Calu3 (cell line): ENCODE results near the gene NPBWR2. TPM values are rescaled to one million over a fixed set of nuclear protein-coding genes. Genes with fewer than 3 reads are reported as not detected.

Experiments used
- BruUV-seq: library from RNA; stranded (reverse); fragments of 400-500 nt; replicated peaks from 2 replicates; lab custom pipeline; 2021; lab: Mats Ljungman, UMichigan
- CTCF ChIA-PET: fragments of 300-600 bp; sonication (Branson Sonifier 250); formaldehyde crosslinking; loops from one replicate; lab custom pipeline; 2022; ENCODE audit warnings: antibody characterized with exemption; lab: Charles Lee
- DNase-seq: peaks from one replicate; pipeline ENCODE4 v3.0.0; 2022
- H3K27ac Mint-ChIP-seq: one replicate; pipeline ENCODE4 v1.8.0; 2022; ENCODE audit warnings: mixed read lengths; ENCODE audit not compliant: unreplicated experiment
- H3K27me3 Mint-ChIP-seq: one replicate; pipeline ENCODE4 v1.8.0; 2022; ENCODE audit warnings: mixed read lengths; ENCODE audit not compliant: unreplicated experiment
- H3K36me3 Mint-ChIP-seq: one replicate; pipeline ENCODE4 v1.8.0; 2022; ENCODE audit warnings: mild to moderate bottlenecking, moderate library complexity, mixed read lengths; ENCODE audit not compliant: insufficient read depth, unreplicated experiment
- H3K4me1 Mint-ChIP-seq: one replicate; pipeline ENCODE4 v1.8.0; 2022; ENCODE audit warnings: mild to moderate bottlenecking, low read depth, mixed read lengths; ENCODE audit not compliant: unreplicated experiment
- H3K4me3 Mint-ChIP-seq: one replicate; pipeline ENCODE4 v1.8.0; 2022; ENCODE audit warnings: mild to moderate bottlenecking, low read depth, moderate library complexity, mixed read lengths; ENCODE audit not compliant: unreplicated experiment
- H3K9me3 Mint-ChIP-seq: one replicate; pipeline ENCODE4 v1.8.0; 2022; ENCODE audit warnings: low read depth, mixed read lengths; ENCODE audit not compliant: unreplicated experiment
- CTCF ChIP-seq: fragments of 200-600 bp; IDR thresholded peaks from one replicate; pipeline ENCODE4 v1.8.0; 2022; ENCODE audit warnings: antibody characterized with exemption; ENCODE audit not compliant: unreplicated experiment
- intact Hi-C: fragments of 100-400 bp; cut with micrococcal nuclease; formaldehyde crosslinking; loops from one replicate; pipeline ENCODE4 v1.10.0; 2022; ENCODE audit not compliant: unreplicated experiment
- total RNA-seq: library from RNA; stranded (reverse); gene quantifications from 2 replicates; pipeline ENCODE4 v1.2.3, GENCODE V29; 2022

NPBWR2 gene
- total RNA-seq, 1 experiment from 2014 or later = not detected

- no TSS peak for BruUV-seq
- H3K9me3 Mint-ChIP-seq = peaks cover 11% of the 10 kb centered on the region
- no peak for DNase-seq
- no peak overlapping the region for H3K27ac Mint-ChIP-seq
- H3K27me3 Mint-ChIP-seq = peaks cover 59% of the 10 kb centered on the region
- TF ChIP-seq CTCF = no peak
- H3K36me3 Mint-ChIP-seq = no peaks in the 10 kb centered on the region
- intact Hi-C loops = no loop called here
- CTCF ChIA-PET = no interaction called here
- H3K4me3 Mint-ChIP-seq = no peak overlapping the region
- H3K4me1 Mint-ChIP-seq = no peaks in the 10 kb centered on the region
Measured at GRCh38 chr20:64144144-64144912, 37.0 kb upstream of the NPBWR2 start.

DNA sequence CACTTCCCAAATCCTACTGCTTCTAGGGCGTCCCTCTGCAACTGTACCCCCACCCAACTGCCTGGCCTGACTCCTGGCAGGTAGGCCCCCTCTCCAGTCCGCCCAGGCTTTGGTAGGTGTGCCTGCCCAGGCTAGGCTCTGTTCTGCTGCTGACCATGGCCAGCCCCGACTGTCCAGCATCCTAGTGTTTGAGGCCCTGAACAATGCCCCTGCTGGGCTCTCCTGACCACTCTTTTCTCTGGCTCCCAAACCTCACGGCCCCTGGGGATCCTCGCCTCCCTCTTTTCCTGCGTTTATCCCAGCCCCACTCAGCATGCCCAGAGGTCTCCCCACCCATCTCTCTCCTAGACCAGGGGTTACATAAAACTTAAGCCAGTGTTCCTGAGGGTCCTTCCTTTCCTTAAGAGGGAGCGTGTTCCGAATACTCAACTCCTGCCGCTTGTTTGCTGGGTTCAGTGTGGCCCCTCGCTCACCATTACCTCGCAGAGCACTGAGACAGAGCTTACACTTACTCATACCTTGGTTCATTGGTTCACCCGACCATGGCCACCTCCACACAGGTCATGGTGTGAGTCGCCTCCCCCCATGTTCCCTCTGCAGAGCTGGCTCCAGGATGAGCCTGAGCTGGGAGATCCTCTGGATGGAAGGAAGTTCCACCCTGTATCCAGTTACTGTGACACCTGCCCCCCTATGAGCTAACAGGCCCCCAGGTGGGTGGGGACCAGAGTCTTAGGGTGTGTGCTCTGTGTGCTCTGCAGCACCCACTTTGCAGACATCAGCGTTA, 35.8 kb upstream of the NPBWR2 start:
- intact Hi-C loops = no loop called here
- BruUV-seq = no TSS peak

GRCh38 chr20:64142590-64142989, 35.2 kb upstream of the NPBWR2 start:
- Mint-ChIP-seq H3K4me1 (no peaks in the 10 kb centered on the region), H3K27ac (no peak overlapping the region), H3K27me3 (peaks cover 49% of the 10 kb centered on the region), H3K4me3 (no peak overlapping the region), H3K36me3 (no peaks in the 10 kb centered on the region), H3K9me3 (peaks cover 9% of the 10 kb centered on the region)
- intact Hi-C loops = no loop called here
- CTCF ChIA-PET = interaction anchor here (2.3 kb wide), 1 partner anchor 14 kb away, joined by 5 read pairs; no protein-coding TSS in a partner anchor
- no peak for DNase-seq
- TF ChIP-seq CTCF = no peak
- no TSS peak for BruUV-seq

More for the DNA sequence above, 35.8 kb upstream of the NPBWR2 start:
- H3K4me1 Mint-ChIP-seq = no peaks in the 10 kb centered on the region
- no peak for TF ChIP-seq CTCF
- DNase-seq = no peak
- peaks cover 11% of the 10 kb centered on the region for H3K9me3 Mint-ChIP-seq
- H3K27ac Mint-ChIP-seq = no peak overlapping the region
- CTCF ChIA-PET = interaction anchor here (2.3 kb wide), 1 partner anchor 13 kb away, joined by 5 read pairs; no protein-coding TSS in a partner anchor
- H3K4me3 Mint-ChIP-seq = no peak overlapping the region
- peaks cover 56% of the 10 kb centered on the region for H3K27me3 Mint-ChIP-seq
- no peaks in the 10 kb centered on the region for H3K36me3 Mint-ChIP-seq

- intact Hi-C loops = no loop called here
- no TSS peak for BruUV-seq
- Mint-ChIP-seq H3K9me3 (peaks cover 9% of the 10 kb centered on the region), H3K4me3 (no peak overlapping the region), H3K36me3 (no peaks in the 10 kb centered on the region), H3K4me1 (no peaks in the 10 kb centered on the region), H3K27ac (no peak overlapping the region), H3K27me3 (peaks cover 52% of the 10 kb centered on the region)
- no peak for DNase-seq
- TF ChIP-seq CTCF = no peak
- CTCF ChIA-PET = interaction anchor here (0.5 to 2.3 kb wide), 4 partner anchors 10 to 21 kb away, joined by 3 to 5 read pairs (median 4); no protein-coding TSS in a partner anchor
Measured at GRCh38 chr20:64140956-64141355, 33.6 kb upstream of the NPBWR2 start.
